NCI-H345 treated with DMSO at 0.1 percent for 48 hours (cell line): Measurements from ENCODE around the gene EXOC2.

Experiments
- DNase-seq: peaks from one replicate; lab custom pipeline; 2025; ENCODE audit not compliant: unreplicated experiment; lab: John Stamatoyannopoulos, UW

The EXOC2 gene

GRCh38 chr6:527989-528673 is 164.8 kb downstream of the EXOC2 start:
- DNase-seq: no peak

- DNase-seq: no peak
Observed at GRCh38 chr6:524803-525202, 168.1 kb downstream of the EXOC2 start.

GRCh38 chr6:520820-521219 is 172.1 kb downstream of the EXOC2 start:
- no peak for DNase-seq

- no peak for DNase-seq
Observed at GRCh38 chr6:518218-518617, 174.7 kb downstream of the EXOC2 start.

GRCh38 chr6:516213-516612 is 176.7 kb downstream of the EXOC2 start:
- DNase-seq: no peak

GRCh38 chr6:515267-515666 is 177.7 kb downstream of the EXOC2 start:
- no peak for DNase-seq

GRCh38 chr6:514396-514978 is 178.5 kb downstream of the EXOC2 start:
- DNase-seq: no peak

GRCh38 chr6:513961-514360 is 179.0 kb downstream of the EXOC2 start:
- DNase-seq: no peak

GRCh38 chr6:513058-513457 is 179.9 kb downstream of the EXOC2 start:
- no peak for DNase-seq

- DNase-seq: no peak
Observed at GRCh38 chr6:511488-512137, 181.3 kb downstream of the EXOC2 start.

- DNase-seq: no peak
Observed at GRCh38 chr6:509676-510075, 183.3 kb downstream of the EXOC2 start.

- DNase-seq: no peak
Observed at GRCh38 chr6:508614-509013, 184.3 kb downstream of the EXOC2 start.

- DNase-seq: no peak
Observed at GRCh38 chr6:508006-508405, 184.9 kb downstream of the EXOC2 start.

- DNase-seq: no peak
Observed at GRCh38 chr6:506920-507622, 185.9 kb downstream of the EXOC2 start.

GRCh38 chr6:506508-506907 is 186.4 kb downstream of the EXOC2 start:
- DNase-seq: no peak

- DNase-seq: no peak
Observed at GRCh38 chr6:505374-505773, 187.6 kb downstream of the EXOC2 start.

GRCh38 chr6:504446-504980 is 188.4 kb downstream of the EXOC2 start:
- DNase-seq: no peak

- no peak for DNase-seq
Observed at GRCh38 chr6:503610-504362, 189.2 kb downstream of the EXOC2 start.

- no peak for DNase-seq
Observed at GRCh38 chr6:502761-503160, 190.2 kb downstream of the EXOC2 start.

- no peak for DNase-seq
Observed at GRCh38 chr6:501891-502601, 190.9 kb downstream of the EXOC2 start.
